OCI-LY7 (cell line): ENCODE results near the gene PDE11A.

Source experiments
- EZH2phosphoT487 ChIP-seq: fragments of 200-600 bp; sonication (generic); IDR thresholded peaks from 2 replicates; pipeline ENCODE4 v1.6.1; 2018; ENCODE audit warnings: low read depth, borderline replicate concordance, mild to moderate bottlenecking, mixed run types, antibody characterized with exemption, low read length, moderate library complexity, mixed read lengths
- TF ChIP-seq, protein P1 (sequence below): fragments of 200-600 bp; sonication (generic); conservative IDR thresholded peaks from 2 replicates; pipeline ENCODE4 v1.5.1; 2014; ENCODE audit warnings: mild to moderate bottlenecking, antibody characterized with exemption, low read length, moderate library complexity, mixed read lengths

DNA sequence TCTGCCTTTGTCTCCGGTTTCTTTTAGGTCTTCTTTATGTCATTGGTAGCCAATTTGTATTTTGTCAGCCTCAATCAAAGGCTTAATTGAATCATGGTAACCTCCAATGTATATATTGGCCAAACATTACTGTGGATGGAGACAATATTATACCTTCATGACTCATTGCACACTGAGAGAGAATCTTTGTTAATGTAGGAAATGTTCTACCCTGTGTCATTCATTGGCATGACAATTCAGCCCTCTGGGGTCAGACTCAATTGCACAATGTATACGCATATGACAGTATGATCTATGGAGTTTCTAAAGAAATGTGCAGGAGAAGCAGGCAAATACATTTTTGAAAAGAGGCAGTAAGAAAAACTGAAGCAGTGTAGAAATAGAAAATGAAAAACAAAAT, 162.6 kb downstream of the PDE11A start:
- TF ChIP-seq, protein P1, sequence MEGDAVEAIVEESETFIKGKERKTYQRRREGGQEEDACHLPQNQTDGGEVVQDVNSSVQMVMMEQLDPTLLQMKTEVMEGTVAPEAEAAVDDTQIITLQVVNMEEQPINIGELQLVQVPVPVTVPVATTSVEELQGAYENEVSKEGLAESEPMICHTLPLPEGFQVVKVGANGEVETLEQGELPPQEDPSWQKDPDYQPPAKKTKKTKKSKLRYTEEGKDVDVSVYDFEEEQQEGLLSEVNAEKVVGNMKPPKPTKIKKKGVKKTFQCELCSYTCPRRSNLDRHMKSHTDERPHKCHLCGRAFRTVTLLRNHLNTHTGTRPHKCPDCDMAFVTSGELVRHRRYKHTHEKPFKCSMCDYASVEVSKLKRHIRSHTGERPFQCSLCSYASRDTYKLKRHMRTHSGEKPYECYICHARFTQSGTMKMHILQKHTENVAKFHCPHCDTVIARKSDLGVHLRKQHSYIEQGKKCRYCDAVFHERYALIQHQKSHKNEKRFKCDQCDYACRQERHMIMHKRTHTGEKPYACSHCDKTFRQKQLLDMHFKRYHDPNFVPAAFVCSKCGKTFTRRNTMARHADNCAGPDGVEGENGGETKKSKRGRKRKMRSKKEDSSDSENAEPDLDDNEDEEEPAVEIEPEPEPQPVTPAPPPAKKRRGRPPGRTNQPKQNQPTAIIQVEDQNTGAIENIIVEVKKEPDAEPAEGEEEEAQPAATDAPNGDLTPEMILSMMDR = no peak
- TF ChIP-seq EZH2phosphoT487 = no peak
